KBM-7 (cell line): ENCODE data around the gene KCNIP4.

Source experiments
- DNase-seq: peaks from one replicate; pipeline ENCODE4 v3.0.0-alpha.2; 2015
- in situ Hi-C: fragments of 300-500 bp; cut with MboI; formaldehyde crosslinking; loops from 2 replicates; pipeline ENCODE4 v1.14.3; 2020; ENCODE audit warnings: low sequenced_read_pairs, low pct_unique_long_range_greater_than_20kb, mixed read lengths

KCNIP4 gene

DNA sequence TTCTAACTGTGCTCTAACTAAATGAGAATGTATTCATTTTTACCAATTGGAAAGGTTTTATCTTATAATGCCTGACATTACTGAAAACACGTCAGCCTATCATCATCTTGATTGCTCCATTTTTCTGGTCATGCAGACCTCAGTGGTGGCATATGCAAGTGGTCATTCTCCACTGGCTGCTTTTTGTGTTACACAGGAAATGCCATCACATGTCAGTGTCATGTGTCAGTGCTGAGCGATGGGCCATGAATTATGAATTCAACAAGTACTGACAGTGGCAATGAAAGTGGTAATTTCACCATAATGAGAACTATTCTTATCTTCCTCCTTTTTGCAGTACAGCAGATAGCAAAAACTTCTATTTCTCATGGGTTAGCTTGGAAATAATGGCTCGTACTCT, 1057.8 kb downstream of the KCNIP4 start:
- no peak for DNase-seq
- in situ Hi-C loops: no loop called here

GRCh38 chr4:20889901-20890300, 1058.7 kb downstream of the KCNIP4 start:
- DNase-seq: no peak
- in situ Hi-C loops: no loop called here

DNA sequence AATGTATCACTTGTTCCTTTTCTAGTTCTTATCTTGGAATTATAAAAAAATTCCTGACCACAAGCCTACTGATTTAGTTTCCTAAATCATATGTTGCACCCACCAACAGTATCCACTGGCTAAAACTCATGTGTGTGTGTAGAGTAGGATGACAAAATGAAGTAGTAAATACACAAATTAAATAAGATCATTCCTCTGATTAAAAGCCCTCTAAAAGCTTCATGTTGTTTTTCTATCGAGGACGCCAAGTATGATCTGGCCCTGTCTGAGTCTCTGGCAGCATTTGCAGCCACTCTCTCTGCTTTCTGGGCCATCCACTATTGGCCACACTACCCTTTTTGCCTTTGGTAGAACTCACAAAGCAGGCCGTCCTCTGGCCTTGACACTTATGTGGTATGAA, 1064.9 kb downstream of the KCNIP4 start:
- in situ Hi-C loops: no loop called here
- DNase-seq: no peak

- no peak for DNase-seq
- in situ Hi-C loops: no loop called here
Observed at GRCh38 chr4:20883231-20883630, 1065.3 kb downstream of the KCNIP4 start.

DNA sequence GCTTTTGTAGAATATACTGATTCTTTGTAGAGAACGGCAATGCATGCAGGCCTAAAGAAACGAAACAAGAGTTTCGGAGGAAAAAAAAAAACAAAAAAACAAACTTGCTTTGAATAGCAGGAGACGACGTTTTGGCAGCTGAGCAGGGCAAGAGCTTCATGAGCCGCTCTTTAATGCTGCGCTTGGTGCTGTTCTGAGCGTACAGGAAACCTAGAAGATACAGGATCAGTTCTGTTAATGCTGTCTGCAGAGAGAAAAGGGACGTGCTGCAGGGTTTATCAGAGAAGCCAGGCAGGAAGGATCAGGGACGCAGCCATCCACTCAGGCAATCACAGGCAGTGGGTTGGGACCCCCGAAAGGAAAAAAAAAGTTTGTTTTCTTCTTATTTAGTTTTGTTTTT, 1066.1 kb downstream of the KCNIP4 start:
- in situ Hi-C loops: no loop called here
- no peak for DNase-seq

DNA sequence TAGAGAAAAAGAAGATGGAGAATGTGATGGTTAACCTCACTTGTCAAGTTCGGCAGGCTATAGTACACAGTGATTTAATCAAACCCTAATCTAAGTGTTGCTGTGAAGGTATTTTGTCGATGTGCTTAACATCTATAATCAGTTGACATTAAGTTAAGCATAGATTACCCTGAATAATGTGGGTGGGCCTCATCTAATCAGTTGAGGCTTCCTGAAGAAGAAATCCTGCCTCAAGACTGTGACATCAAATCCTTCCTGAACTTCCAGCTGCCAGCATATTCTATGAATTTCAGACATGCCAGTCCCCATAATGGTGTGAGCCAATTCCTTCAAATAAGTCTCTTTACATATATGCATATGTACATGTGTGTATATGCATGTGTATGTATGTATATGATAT, 1066.9 kb downstream of the KCNIP4 start:
- in situ Hi-C loops: no loop called here
- no peak for DNase-seq

GRCh38 chr4:20878806-20879205, 1069.8 kb downstream of the KCNIP4 start:
- DNase-seq: no peak

DNA sequence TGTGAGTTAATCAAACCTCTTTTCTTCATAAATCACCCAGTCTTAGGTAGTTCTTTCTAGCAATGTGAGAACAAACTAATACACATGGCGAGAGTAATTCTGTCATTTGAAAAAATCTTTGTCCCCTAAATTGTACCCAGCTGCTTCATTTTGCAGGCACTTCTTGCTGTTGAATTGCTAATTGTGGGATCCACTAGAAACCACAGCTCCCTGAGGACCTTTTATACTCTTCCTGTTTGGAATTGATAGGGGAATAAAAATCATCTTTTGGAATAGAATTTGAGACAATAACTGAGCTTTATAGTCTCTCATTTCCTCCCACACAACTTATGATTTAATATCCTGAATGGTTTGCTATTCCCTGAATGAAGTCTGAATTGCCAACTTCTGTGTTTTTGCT, 1078.1 kb downstream of the KCNIP4 start:
- in situ Hi-C loops: no loop called here
- DNase-seq: no peak

More at GRCh38 chr4:20878806-20879205, 1069.8 kb downstream of the KCNIP4 start:
- in situ Hi-C loops: no loop called here

GRCh38 chr4:20868108-20868507, 1080.5 kb downstream of the KCNIP4 start:
- in situ Hi-C loops: no loop called here
- no peak for DNase-seq

GRCh38 chr4:20860878-20861277, 1087.7 kb downstream of the KCNIP4 start:
- no peak for DNase-seq
- in situ Hi-C loops: no loop called here

DNA sequence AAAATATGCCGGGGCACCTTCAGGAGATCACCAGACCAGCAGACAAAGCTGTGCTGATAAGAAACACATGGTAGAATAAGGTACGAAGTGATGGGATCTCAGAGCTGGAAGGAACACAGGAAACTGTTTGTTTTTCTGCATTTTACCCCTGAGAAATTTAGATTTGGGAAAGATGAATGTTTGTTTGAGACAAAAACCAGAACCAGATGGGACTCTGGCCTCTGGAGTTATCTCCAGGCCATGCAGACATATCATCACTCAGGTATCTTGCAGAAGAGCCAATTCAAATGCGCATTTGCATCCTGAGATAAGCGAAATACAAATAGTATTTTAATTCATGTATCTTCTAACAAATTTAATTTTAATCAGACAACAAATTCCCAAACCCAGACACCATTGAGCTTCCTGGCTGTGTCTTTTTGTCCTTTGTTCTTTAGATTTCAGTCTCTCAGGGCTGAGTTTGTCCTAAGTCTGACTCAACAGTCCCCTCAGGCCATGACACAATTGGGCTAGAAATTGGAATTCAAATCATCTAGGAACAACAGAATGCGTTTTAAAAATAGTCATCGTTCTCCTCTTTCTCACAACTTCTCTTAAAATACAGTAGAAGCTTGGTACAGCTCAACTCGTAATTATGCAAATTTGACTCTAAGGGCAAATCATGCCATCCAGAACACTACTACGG, 1089.3 kb downstream of the KCNIP4 start:
- no peak for DNase-seq
- in situ Hi-C loops: no loop called here

DNA sequence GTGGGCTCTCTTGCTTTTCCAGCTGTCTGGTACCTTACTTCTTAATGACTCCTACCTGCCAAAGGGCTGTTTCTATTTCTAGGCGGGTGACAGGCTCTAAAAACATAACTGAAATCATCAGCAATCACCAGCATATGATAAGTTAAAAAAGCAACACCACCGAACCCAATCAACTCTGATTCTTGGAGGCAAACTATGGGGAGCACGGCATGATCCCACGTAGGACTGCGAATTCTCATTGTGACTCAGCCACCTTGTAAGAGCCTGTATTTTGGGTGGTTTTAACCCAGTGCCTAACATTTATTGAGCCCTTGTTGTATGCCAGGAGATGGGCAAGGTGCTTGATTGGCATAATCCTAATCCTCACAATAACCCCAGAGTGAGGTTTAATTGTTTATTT, 1091.5 kb downstream of the KCNIP4 start:
- in situ Hi-C loops: no loop called here

GRCh38 chr4:20847124-20847747, 1101.3 kb downstream of the KCNIP4 start:
- DNase-seq: no peak
- in situ Hi-C loops: no loop called here

More for the DNA sequence above, 1091.5 kb downstream of the KCNIP4 start:
- DNase-seq: no peak

GRCh38 chr4:20844311-20844710, 1104.3 kb downstream of the KCNIP4 start:
- DNase-seq: no peak
- in situ Hi-C loops: no loop called here

DNA sequence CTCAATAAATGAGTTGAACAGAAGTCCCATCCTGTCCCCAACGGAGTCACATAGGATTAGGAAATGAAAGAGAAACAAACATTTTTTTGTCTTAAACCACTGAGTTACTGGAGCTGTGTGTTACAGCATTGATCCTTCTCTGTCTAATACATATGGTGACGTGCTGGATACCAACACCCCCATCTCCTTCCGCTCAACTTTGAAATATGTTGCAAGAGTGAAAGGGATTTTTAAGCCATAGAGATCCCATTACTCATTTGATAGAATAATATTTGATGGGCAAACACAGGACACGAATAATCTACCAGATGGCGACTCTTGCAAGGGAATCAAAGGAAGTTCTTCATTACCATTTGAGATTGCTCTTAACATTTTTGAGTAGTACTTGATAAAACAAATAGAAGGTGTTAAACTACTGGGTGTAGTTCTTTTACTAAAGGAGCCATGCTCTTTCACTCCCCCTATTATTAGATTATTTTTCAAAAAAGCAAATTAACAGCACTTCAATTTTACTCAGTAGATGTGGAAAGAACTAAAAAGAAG, 1107.9 kb downstream of the KCNIP4 start:
- DNase-seq: no peak
- in situ Hi-C loops: no loop called here

DNA sequence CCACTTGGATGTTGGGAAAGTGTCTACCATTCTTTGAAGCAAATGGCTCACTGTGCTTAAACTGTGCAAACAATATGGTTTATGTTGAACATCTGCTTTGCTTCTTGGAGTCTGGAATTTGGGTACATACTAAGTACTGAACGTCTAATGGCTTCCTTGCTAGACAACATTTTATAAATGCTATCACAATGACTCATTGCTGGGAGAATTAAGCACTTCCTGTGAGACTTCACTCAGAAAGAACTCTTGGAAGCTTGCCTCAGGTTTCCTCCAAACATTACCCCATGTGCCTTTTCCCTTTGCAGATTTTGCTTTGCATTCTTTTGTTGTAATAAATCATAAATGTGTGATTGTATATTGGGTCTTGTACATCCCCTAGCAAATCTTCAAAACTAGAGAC, 1108.6 kb downstream of the KCNIP4 start:
- DNase-seq: no peak

DNA sequence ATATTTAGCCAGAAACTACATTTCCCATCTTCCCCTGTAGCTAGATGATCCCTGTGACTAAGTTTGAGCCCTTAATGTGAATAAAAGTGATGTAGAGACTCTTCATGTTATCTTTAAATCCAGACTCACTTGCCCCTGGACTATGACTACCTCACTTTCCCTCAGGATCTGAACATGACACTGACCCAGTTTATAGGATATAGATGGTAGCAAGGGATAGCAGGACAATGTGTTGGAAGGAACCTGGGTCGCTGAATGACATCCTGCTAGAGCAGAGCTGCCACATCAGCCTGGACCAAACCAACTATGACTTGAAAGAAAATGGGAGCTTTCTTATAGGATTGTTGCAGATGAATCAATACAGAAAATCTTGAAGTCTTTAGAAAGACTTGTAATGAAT, 1110.1 kb downstream of the KCNIP4 start:
- in situ Hi-C loops: no loop called here
- DNase-seq: no peak

More for the DNA sequence above, 1108.6 kb downstream of the KCNIP4 start:
- in situ Hi-C loops: no loop called here

GRCh38 chr4:20832826-20833225, 1115.7 kb downstream of the KCNIP4 start:
- in situ Hi-C loops: no loop called here
- DNase-seq: no peak

DNA sequence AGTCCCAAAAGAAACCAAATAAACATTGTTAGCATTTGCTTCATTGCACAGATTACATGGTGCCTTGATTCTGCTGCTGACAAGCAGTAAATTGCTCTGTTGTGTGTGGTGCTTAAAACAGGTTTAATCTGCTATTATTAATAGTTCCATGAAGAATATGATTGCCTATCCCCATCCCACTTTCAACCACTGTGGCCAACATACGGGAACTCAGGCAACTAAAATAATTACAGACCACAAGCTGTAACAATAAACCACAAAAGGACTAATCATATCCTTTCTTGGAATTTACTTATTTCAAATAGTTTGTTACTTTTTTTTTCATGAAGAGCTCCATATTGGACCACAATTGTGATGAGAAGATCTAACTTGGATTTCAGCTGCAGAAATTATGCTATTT, 1116.8 kb downstream of the KCNIP4 start:
- in situ Hi-C loops: no loop called here
- DNase-seq: no peak

- no peak for DNase-seq
- in situ Hi-C loops: no loop called here
Observed at GRCh38 chr4:20829617-20830357, 1118.8 kb downstream of the KCNIP4 start.
